ENCODE data around the gene SLC22A31. TPM values are rescaled to one million over a fixed set of nuclear protein-coding genes. Genes with fewer than 3 reads are reported as not detected.

SLC22A31 gene
- total and polyA plus RNA-seq, 9 of the 15 experiments (the other 6 are each of a cell fraction or from before 2014, with no cell fraction given): 0.29 to 2.2 (median 0.47) TPM; not detected in 3

DNA sequence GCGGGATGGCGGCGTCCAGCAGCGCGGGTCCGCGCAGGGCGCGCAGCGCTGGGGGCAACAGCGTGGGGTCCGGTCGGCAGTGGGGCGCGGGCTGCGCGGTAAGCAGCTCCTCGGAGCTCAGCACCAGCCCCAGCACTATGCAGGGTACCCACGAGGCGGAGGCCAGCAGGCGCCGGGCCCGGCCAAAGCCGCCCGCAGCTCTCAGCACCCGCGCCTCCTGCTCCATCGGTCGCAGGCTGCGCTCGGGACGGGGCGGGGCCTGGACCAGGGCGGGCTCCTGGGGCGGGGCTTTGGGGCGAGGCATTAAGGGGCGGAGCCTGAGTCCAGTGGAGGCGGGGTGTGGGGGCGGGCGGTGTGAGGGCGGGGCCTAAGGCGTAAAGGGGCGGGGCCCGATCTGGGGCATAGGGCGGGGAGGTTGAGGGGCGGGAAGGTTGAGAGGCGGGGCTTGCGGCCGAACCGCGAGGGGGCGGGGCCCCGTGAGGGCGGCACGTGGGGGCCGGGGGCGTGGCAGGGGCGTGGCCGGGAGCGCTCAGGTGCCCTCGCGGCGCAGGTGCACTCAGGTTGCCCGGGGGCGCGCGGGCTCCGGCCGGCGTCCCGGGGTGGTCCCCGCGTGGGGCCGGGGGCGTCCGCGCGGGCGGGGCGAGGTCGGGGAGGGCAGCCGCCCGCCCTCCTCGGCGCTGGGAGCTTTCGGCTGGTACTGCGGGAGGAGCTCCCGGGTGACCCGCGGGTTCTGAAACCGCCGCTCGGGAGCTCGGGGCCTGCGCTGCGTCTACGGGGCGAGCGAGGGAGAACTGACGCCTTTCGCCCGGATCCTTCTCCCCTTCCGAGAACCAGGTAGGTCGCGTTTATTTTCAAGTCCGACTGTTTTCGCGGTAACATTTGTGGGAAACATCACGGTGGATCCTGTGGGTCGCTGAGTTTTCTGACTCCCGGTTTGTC, 1.4 kb upstream of the SLC22A31 start (continued):
- TF ChIP-seq NRF1 (conservative IDR thresholded peaks at IDR 0.05 in 1 of 2, IDR thresholded peaks at IDR 0.05 in 1 of 2) (0 out of 4 replicates have a peak, but pooled peaks of 1 of the 2 experiments have one; percentile 7), SP1 (CRISPR knock-in tag; IDR thresholded peaks at IDR 0.05) (peak; percentile 44; the same call in 1 of the 2 replicates), XRCC4 (IDR thresholded peaks at IDR 0.05; ENCODE audit: extremely low read depth, insufficient read depth, insufficient read length) (no peak), KDM2B (CRISPR knock-in tag; IDR thresholded peaks at IDR 0.05) (peak; percentile 20; the same call in 1 of the 2 replicates), E2F3 (CRISPR knock-in tag; IDR thresholded peaks at IDR 0.05) (no peak), CCNT2 (IDR thresholded peaks at IDR 0.05; ENCODE audit: borderline replicate concordance, extremely low read depth, insufficient read length, low read depth, low read length) (peak; percentile 22), ZNF134 (CRISPR knock-in tag; conservative IDR thresholded peaks at IDR 0.05) (no peak), NONO (IDR thresholded peaks at IDR 0.05; ENCODE audit: low read depth in 2 of 2, low read length in 1 of 2) (0 out of 4 replicates have a peak, but pooled peaks of 1 of the 2 experiments have one; percentile 44), ZNF232 (CRISPR knock-in tag; IDR thresholded peaks at IDR 0.05) (no peak), MAFG (tag; conservative IDR thresholded peaks at IDR 0.05) (no peak), ZNF785 (CRISPR knock-in tag; IDR thresholded peaks at IDR 0.05) (no peak)
- TF ChIP-seq, protein P1, sequence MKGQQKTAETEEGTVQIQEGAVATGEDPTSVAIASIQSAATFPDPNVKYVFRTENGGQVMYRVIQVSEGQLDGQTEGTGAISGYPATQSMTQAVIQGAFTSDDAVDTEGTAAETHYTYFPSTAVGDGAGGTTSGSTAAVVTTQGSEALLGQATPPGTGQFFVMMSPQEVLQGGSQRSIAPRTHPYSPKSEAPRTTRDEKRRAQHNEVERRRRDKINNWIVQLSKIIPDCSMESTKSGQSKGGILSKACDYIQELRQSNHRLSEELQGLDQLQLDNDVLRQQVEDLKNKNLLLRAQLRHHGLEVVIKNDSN (CRISPR knock-in tag; IDR thresholded peaks at IDR 0.05): peak; percentile 64
- TF ChIP-seq, protein P2, sequence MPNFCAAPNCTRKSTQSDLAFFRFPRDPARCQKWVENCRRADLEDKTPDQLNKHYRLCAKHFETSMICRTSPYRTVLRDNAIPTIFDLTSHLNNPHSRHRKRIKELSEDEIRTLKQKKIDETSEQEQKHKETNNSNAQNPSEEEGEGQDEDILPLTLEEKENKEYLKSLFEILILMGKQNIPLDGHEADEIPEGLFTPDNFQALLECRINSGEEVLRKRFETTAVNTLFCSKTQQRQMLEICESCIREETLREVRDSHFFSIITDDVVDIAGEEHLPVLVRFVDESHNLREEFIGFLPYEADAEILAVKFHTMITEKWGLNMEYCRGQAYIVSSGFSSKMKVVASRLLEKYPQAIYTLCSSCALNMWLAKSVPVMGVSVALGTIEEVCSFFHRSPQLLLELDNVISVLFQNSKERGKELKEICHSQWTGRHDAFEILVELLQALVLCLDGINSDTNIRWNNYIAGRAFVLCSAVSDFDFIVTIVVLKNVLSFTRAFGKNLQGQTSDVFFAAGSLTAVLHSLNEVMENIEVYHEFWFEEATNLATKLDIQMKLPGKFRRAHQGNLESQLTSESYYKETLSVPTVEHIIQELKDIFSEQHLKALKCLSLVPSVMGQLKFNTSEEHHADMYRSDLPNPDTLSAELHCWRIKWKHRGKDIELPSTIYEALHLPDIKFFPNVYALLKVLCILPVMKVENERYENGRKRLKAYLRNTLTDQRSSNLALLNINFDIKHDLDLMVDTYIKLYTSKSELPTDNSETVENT (CRISPR knock-in tag; IDR thresholded peaks at IDR 0.05): 0 out of 2 replicates have a peak, but pooled peaks have one; percentile 22
- TF ChIP-seq, protein P3, sequence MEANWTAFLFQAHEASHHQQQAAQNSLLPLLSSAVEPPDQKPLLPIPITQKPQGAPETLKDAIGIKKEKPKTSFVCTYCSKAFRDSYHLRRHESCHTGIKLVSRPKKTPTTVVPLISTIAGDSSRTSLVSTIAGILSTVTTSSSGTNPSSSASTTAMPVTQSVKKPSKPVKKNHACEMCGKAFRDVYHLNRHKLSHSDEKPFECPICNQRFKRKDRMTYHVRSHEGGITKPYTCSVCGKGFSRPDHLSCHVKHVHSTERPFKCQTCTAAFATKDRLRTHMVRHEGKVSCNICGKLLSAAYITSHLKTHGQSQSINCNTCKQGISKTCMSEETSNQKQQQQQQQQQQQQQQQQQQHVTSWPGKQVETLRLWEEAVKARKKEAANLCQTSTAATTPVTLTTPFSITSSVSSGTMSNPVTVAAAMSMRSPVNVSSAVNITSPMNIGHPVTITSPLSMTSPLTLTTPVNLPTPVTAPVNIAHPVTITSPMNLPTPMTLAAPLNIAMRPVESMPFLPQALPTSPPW (CRISPR knock-in tag; IDR thresholded peaks at IDR 0.05): peak; percentile 88
- TF ChIP-seq, protein P4, sequence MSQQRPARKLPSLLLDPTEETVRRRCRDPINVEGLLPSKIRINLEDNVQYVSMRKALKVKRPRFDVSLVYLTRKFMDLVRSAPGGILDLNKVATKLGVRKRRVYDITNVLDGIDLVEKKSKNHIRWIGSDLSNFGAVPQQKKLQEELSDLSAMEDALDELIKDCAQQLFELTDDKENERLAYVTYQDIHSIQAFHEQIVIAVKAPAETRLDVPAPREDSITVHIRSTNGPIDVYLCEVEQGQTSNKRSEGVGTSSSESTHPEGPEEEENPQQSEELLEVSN (IDR thresholded peaks at IDR 0.05; ENCODE audit: borderline replicate concordance in 1 of 2, extremely low read depth in 1 of 2, insufficient read depth in 1 of 2, insufficient read length in 1 of 2, low read depth in 1 of 2, low read length in 1 of 2, poor library complexity in 1 of 2, severe bottlenecking in 1 of 2): peak in 1 of 2 experiments; percentile 50
